K562 (cell line): ENCODE measurements around the gene STOML3.

Experiments
- BHLHE40 ChIP-seq: IDR thresholded peaks from 2 replicates; pipeline ENCODE4 v1.6.1; 2011; ENCODE audit warnings: low read length, improper control_type of control experiment
- EP300 ChIP-seq: IDR thresholded peaks from 2 replicates; pipeline ENCODE4 v1.6.1; 2012; ENCODE audit warnings: low read length, improper control_type of control experiment
- HCFC1 ChIP-seq: IDR thresholded peaks from 2 replicates; pipeline ENCODE4 v1.6.1; 2012; ENCODE audit warnings: low read depth, low read length, improper control_type of control experiment
- POLR2A ChIP-seq: fragments of 450-650 bp; conservative IDR thresholded peaks from 2 replicates; pipeline ENCODE4 v1.6.1; 2016
- TF ChIP-seq, protein P1 (sequence below): fragments of 250-450 bp; sonication (Bioruptor Pico); IDR thresholded peaks from 2 replicates; pipeline ENCODE4 v1.4.0; 2020; ENCODE audit warnings: mild to moderate bottlenecking, moderate library complexity

DNA sequence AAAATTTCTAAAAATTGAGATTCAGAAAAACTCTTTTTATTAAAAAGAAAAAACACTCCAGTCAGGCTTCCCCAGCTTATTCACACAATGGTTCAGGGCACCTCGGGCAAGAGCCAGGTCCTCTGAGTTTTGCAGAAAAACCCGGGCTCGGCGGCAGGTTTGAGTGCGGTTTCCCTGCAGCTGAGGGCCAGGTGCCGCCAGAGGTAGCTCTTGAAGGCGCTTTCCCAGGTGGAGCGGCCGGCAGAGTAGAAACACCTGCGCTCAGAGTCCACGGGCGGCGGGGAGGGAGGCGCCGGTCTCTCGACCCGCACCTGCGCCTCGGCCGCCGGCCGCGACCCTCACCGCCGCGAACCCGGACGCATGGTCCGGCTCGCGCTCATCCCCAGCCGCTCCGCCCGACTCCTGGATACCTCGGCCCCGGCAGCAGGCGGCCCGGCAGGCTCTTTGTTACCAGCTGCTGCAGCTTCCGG is 46.8 kb upstream of the STOML3 start:
- TF ChIP-seq, protein P1, sequence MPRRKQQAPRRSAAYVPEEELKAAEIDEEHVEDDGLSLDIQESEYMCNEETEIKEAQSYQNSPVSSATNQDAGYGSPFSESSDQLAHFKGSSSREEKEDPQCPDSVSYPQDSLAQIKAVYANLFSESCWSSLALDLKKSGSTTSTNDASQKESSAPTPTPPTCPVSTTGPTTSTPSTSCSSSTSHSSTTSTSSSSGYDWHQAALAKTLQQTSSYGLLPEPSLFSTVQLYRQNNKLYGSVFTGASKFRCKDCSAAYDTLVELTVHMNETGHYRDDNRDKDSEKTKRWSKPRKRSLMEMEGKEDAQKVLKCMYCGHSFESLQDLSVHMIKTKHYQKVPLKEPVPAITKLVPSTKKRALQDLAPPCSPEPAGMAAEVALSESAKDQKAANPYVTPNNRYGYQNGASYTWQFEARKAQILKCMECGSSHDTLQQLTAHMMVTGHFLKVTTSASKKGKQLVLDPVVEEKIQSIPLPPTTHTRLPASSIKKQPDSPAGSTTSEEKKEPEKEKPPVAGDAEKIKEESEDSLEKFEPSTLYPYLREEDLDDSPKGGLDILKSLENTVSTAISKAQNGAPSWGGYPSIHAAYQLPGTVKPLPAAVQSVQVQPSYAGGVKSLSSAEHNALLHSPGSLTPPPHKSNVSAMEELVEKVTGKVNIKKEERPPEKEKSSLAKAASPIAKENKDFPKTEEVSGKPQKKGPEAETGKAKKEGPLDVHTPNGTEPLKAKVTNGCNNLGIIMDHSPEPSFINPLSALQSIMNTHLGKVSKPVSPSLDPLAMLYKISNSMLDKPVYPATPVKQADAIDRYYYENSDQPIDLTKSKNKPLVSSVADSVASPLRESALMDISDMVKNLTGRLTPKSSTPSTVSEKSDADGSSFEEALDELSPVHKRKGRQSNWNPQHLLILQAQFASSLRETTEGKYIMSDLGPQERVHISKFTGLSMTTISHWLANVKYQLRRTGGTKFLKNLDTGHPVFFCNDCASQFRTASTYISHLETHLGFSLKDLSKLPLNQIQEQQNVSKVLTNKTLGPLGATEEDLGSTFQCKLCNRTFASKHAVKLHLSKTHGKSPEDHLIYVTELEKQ (CRISPR knock-in tag), result no peak
- no peak for TF ChIP-seq HCFC1
- TF ChIP-seq POLR2A, result no peak
- TF ChIP-seq BHLHE40, result no peak
- TF ChIP-seq EP300, result no peak
